HG02981 (cell line): Measurements from ENCODE around the gene RAPGEFL1.
"Not testable (repeated sequence)": the region's sequence is repeated elsewhere in the genome, so short reads cannot be mapped to it uniquely, and the experiment has no call there.

Experiments
- ATAC-seq: cut with Tn5 transposase; IDR thresholded peaks from one replicate; pipeline ENCODE4 v1.9.1; 2021; ENCODE audit warnings: mild to moderate bottlenecking, moderate library complexity; ENCODE audit not compliant: unreplicated experiment

The RAPGEFL1 gene

DNA sequence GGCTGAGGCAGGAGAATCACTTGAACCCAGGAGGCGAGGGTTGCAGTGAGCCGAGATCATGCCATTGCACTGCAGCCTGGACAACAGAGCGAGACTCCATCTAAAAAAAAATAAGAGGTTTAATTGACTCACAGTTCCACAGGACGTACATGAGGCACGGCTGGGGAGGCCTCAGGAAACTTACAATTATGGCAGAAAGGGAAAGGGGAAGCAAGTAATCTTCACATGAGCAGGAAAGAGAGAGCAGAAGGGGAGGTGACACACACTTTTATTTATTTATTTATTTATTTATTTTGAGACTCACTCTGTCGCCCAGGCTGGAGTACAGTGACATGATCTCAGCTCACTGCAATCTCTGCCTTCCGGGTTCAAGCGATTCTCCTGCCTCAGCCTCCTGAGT is 28.9 kb downstream of the RAPGEFL1 start:
- not testable (repeated sequence) for ATAC-seq

DNA sequence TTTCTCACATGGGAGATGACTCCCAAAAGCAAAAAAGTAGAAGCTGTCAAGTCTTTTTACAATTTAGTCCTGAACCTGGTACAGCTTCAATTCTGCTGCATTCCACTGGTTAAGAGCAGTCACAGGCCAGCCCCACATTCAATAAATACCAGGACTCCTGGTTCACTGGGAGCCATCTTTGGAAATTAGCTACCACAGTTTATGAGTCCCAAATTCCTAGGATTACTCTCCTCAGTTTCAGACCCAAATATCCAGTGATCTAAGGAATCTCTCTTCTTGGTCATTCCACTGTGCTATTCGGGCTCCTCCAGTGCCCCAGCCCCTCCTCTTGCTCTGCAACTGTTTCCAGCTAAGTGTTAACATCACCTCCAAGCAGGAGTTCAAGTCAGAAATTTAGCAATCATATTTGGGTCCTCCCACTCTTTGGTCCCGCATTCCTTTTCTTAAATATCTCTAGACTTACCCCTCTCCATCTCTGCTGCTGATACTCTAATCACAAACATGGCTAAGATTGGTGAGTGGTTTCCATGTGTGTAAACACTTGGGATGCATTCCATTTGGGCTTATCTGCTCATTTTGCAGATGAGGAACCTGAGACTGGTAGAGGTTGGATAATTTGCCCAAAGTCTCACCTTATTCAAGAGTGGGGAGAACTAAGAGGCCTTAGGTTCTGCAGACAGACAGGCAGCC is 32.3 kb downstream of the RAPGEFL1 start:
- ATAC-seq: no peak

DNA sequence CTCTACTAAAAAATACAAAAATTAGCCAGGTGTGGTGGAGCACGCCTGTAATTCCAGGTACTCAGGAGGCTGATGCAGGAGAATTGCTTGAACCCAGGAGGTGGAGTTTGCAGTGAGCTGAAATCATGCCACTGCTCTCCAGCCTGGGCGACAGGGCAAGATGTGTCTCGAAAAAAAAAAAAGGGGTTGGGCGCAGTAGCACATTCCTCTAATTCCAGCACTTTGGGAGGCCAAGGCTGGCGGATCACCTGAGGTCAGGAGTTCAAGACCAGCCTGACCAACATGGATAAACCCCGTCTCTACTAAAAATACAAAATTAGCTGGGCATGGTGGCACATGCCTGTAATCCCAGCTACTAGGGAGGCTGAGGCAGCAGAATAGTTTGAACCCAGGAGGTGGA is 36.6 kb downstream of the RAPGEFL1 start:
- not testable (repeated sequence) for ATAC-seq

DNA sequence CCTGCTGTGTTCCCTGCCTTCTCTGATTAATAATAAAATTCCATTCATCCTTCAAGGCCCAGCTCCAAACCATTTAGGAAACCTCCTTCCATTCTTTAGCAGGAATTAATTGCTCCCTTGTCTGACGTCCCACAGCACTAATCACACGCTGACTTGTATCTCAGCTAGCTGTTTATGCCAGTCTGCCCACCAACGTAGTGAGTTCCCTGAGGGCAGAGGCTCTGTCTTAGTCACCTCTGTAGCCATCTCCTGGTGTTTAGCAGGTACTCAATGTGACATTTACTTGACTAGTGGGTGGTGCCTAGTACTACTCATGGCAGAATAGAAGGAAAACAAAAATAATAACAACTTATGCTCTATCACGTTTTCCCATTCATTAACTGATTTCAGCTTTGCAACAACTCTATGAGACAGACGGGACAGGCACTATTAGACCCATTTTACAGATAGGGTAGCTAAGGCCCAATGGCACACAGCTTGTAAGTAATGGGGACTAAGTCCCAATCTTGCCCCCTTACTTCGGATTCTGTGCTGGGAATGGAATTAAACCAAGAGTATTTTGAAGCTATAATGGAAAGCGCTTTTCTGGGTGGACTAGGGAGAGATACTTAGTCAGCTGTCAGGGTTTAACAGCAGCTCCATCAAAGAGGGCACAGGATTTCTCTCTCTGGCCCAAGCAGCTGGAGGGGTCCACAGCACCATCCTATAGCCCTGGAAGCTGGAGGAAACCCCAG is 40.9 kb downstream of the RAPGEFL1 start:
- ATAC-seq: no peak

DNA sequence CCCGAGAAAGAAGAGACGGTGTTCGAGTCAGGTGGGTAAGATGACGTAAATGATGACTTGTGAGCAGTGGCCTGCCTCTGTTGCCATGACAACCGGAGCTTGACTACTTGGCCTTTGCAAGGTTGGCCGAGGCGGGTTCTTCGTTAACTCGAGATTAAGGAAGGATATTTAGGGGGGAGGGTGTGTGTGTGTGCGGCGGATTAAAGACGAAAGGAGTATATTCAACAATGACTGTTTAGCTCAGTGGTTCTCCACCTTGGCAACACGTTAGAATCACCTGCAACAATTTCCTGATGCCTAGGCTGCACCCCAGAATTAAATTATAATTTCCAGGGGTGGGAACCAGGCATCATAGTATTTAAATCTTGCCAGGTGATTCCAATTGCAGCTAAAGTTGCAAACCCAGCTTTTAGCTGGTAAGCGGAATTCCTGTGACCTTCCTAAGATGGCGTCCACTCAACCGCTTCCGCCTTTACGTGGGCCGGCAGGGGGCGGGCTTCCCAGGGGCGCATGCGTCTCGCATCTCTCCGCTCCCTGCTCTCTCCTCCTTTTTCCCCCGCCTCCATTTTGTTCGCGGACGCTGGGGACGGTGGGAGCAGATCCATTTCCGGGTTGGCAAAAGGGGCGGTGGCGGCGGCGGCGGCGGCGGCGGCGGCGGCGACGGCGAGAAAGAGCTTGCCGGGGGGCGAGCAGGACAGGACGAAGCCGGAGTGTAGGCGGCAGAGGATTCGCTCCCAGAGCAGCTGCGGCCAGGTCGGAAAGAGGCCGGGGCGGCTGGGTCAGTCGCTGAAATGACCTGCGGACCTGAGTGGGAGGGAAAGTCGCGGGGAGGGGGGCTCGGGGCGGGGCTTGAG is 41.7 kb downstream of the RAPGEFL1 start, which contains the start of gene WIPF2:
TSS of gene WIPF2 (plus strand) at position 565 of the 854 bp plus-strand sequence. CDS start 37,156 bp downstream, outside the sequence.
- ATAC-seq: peak; percentile 89

DNA sequence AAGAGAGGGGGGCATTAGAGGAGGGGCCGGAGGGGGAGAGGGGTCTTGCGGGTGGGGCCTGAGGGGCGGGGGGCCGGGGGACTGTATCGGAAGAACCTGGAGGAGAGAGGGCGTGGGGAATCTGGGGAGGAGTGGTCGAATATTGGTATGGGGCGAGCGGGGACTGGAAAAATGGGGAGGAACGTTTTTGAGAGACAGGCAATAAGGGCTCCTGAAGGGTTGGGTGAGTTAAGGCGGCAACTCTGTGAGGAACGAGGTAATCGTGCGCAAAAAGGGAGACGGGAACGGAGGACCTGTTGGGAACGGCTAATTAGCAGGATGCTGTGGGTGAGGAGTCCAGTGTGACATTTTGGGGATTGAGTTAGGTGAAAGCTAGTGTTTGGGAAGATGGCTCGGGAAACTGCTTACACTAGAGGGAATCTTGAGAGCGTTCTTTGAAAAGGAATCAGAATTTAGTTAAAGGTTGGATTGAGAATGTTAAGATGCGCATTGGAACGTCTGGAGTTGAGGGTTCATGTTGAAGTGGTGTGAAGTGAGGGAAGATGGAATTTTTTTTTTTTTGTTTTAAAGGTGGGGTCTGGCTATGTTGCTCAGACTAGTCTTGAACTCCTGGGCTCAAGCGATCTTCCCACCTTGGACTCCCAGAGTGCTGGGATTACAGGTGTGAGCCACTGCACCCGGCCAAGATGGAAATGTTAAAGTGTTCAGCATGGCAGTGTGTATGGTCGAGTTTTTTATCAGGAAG is 42.5 kb downstream of the RAPGEFL1 start:
- no peak for ATAC-seq

DNA sequence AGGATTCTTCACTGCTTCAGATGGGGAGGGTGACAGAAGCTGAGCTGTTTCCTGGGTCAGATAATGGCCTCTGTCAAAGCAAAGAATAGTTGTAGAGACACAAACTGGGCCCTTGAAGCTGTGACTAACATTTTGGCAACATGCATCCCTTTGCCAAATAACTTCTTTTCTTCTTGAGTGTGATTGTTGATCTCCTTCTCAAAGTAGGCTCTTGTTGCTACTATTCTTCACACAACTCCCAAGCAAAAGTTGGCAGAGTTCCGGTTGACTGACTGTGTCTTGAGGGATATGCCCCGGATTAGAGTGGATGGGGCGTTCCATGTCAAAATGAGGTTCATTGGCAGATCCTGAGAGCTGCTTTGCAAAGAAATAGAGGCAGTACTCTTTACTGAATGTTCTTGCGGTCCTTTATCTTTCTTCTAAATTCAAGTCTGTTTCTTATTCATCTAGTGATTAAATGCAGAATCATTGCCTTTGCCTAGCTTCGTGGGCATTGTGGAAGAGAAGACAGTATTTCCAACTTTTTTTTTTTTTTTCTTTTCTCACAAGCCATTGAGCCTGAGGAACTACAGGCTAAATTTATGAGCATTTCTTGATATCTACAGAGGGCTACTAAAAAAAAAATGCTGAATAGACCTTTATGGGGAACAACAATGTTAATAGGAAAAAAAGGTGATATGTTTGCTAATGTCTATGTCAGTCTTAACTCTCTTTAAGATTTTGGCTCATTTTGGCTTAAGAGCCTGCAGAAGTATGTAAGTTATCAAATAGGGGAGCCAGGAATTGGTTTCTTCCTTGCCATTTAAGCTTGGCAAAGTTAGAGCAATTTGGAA is 47.7 kb downstream of the RAPGEFL1 start:
- ATAC-seq: no peak

DNA sequence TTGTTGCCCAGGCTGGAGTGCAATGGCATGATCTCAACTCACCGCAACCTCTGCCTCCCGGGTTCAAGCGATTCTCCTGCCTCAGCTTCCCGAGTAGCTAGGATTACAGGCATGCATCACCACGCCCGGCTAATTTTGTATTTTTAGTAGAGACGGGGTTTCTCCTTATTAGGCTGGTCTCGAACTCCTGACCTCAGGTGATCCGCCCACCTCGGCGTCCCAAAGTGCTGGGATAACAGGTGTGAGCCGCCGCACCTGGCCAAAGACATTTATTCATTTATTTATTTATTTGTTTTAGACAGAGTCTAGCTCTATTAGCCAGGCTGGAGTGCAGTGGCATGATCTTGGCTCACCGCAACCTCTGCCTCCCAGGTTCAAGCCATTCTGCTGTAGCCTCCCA is 51.9 kb downstream of the RAPGEFL1 start:
- not testable (repeated sequence) for ATAC-seq

DNA sequence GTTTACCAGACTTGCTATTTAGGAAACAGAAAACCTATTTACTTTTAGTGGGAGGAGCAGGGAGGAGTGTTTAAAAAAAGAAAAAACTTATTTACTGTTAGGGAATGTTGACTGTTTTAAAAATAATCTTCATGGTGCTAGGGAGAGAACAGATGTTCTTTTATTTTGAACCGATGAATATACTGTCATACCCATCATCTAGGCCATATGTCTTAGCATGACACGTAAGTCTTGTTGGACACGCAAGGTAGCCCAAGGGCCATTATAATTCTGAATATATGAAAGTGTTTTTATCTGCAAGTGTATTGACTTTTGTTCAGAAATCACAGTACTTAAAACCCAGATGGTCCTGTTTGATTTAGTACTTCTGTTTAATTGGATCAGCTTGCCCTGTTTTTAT is 53.4 kb downstream of the RAPGEFL1 start:
- no peak for ATAC-seq

DNA sequence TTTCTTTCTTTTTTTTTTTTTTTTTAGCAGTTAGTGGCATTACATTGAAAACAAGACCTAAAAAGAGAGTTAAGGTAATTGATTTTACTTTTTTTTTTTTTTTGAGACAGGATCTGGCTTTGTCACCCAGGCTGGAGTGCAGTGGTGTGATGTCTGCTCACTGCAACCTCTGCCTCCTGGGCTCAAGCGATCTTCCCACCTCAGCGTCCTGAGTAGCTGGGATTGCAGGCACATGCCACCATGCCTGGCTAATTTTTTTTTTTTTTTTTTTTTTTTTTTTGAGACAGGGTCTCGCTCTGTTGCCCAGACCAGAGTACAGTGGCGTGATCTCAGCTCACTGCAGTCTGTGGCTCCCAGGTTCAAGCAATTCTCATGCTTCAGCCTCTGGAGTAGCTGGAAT is 54.7 kb downstream of the RAPGEFL1 start:
- not testable (repeated sequence) for ATAC-seq

DNA sequence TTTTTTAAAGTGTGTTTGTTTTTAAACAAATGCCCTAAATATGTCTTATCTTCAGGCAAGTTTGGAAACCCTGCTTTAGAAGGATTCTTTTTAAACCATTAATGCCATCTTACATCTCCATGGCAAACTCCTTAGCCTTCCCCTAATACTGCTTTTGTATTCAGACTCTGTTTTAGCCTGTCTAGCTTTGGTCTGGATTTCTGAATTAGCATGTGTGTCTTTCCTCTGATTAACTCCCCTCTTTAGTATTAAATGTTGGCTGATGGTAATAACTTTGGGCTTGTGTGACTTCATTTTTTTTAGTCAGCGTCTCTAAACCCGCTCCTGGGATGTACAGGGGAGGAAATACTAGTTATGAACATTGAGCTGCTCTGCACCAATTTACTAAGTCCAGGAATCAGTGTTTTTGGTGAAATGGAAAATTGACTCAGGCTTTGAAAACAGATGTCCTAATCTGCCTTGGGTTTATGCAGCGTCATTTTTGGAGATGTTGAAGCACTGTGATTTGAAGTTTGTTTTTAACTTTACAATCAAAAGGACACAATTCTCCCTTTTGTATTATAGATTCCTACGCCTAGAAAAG is 64.1 kb downstream of the RAPGEFL1 start:
- ATAC-seq: no peak

DNA sequence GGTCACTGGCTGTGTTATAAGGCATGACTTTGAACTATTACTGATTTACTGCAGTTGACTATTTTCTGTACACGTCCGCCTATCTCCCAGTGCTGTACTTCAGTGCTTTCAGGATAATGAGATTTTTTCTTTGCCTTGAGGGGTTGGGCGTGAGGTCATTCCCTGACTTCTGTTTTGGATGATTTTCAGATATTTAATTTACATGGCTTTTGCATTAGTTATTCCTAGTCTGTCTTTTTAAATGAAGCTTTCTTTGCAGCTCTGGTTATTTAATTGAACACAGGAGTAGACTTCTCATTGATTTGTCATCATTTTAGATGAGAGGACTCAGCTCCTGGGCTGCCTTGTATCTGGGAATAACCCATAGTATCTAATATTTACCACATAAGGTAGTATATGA is 65.5 kb downstream of the RAPGEFL1 start:
- ATAC-seq: no peak

DNA sequence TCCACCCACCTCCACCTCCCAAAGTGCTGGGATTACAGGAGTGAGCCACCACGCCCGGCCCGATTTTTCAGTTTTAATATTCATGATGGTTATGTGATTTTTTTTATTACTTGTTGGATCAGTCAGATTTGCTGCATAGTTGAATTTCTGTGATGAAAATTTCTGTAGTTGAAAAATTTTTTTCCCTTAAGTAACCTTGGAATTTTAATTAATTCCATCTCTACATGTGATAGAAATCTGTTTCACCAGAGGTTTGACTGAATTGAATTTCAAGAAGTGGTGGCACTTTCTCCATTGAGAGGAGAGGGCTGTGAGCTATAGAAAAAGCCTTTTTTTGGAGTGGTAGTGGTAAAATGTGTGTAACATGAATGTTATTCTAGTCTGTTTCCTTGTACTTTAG is 66.5 kb downstream of the RAPGEFL1 start:
- no peak for ATAC-seq

DNA sequence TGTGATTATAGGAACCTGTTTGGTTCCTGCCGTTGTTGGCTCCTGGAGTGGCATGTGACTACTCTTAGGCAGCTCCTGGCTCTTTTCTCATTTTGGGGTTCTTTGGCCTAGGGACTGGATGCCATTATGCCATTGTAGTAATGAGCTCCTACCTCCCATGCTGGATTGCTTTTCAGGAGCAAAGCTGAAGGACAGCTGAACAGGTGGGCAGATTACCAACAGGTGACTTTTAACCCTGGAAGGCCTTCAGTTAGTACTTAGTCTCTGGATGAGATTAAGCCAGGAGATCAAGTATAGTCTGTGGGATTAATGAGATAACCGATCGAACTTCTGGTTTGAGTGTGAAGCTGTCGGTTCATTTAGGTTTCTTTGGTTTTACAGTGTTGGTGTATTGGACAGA is 67.0 kb downstream of the RAPGEFL1 start:
- no peak for ATAC-seq
